Hematopoietic multipotent progenitor cell treated with erythropoietin and hydrocortisone succinate and interleukin-3 and kit ligand, for 17 days (in vitro differentiated cells): ENCODE measurements around the gene MYCBPAP.

Experiments used
- DNase-seq: peaks from one replicate; pipeline ENCODE4 v3.0.0-alpha.2; 2015; ENCODE audit warnings: low spot score

MYCBPAP gene

DNA sequence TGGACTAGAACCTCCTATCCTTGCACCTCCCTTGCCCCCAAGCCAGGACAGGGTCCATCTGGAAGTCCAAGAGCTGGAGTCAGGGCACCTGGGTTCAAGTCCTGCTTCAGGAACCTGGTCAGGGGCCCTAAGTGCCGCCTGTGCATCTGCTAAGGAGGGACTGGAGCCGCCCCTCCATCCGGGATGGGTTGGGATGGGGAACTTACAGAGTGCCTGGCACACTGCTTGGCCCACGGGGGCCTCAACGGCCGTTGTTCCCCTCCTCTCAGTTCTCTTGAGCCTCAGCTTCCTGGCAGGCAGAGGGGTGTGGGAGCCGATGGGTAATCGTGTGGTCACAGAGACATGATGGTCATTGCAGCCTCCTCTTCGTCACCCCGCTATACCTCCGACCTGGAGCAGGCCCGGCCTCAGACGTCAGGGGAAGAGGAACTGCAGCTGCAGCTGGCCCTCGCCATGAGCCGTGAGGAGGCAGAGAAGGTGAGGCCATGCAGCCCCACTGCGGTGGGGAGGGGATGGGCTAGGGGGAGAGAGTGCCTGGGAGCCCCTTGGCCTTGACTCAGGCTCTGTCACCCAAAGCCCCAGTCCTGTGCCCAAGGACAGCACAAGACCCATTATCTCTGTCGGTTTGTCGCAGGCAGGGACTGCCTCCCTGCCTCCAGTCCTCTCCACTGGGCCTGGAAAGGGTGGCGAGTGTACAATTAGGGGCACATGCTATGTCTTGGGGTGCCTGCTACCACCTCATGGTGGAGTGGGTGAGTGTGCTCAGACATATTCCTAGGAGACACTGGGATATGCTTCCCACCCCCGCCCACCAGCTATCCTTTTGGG is 29.7 kb downstream of the MYCBPAP start:
- DNase-seq = no peak

DNA sequence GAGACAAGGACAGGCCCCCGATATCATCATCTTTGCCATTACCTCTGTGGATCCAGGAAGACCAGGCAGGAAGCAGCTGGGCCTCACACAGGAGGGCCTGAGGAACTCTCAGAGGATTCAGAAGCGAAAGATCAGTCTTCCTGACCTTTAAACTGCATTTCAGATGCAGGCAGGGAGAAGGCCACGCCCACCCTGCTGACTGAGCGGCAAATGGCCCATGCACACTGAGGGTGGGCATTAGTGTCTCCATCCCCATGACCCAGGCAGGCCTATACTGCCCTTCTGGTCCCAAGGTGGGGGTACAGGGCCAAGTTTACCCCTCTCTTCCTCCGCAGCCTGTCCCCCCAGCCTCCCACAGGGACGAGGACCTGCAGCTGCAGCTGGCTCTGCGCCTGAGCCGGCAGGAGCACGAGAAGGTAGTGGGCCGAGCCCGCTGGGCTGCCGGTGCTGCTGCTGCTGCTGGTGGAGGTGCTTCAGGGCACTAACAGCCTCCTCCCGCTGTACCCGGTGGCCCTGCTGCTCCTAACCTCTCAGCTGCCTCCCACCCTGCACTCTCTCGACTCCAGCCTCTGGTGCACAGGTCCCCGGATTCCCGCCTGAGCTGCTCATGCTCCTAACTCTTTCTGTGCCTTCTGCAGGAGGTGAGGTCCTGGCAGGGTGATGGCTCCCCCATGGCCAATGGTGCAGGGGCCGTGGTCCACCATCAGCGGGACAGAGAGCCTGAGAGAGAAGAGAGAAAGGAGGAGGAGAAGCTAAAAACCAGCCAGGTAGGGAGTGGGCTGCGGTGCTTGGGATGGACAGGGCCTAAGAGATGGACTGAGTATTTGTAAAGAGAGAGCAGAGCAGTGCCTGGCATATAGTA is 30.5 kb downstream of the MYCBPAP start:
- no peak for DNase-seq

DNA sequence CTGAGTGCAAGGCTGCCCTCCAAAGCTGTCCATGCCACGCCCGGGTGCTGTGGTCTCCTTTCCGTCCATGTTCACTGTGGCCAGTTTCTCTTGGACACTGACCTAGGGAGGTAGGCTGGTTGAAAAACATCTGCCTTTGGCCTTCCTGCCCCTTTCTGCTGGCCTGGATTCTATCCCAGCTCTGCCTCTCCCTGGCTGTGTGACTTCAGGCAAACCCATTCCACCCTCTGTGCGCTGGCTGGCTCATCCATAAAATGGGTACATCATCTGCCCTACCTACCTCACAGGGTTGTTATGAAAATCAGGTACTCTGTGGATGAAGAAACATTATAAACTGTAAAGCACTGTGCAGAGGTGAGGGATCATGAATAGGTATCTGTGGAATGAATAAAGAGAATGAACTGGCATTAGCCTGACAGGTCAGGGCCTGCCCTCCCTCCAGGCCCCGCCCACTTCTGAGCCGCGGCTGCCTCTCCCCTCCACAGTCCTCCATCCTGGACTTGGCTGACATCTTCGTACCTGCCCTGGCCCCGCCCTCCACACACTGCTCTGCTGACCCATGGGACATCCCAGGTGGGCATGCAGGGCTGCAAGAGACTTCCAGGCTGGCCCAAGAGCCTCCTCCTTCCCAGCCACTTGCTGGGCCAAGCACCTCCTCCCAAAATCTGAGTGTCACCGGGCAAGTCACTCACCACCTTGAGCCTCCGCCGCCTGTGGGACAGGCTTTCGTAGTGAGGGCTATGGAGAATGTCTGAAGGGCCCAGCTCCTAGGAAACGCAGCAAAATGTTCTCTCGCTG is 31.7 kb downstream of the MYCBPAP start:
- DNase-seq = peak; percentile 27

DNA sequence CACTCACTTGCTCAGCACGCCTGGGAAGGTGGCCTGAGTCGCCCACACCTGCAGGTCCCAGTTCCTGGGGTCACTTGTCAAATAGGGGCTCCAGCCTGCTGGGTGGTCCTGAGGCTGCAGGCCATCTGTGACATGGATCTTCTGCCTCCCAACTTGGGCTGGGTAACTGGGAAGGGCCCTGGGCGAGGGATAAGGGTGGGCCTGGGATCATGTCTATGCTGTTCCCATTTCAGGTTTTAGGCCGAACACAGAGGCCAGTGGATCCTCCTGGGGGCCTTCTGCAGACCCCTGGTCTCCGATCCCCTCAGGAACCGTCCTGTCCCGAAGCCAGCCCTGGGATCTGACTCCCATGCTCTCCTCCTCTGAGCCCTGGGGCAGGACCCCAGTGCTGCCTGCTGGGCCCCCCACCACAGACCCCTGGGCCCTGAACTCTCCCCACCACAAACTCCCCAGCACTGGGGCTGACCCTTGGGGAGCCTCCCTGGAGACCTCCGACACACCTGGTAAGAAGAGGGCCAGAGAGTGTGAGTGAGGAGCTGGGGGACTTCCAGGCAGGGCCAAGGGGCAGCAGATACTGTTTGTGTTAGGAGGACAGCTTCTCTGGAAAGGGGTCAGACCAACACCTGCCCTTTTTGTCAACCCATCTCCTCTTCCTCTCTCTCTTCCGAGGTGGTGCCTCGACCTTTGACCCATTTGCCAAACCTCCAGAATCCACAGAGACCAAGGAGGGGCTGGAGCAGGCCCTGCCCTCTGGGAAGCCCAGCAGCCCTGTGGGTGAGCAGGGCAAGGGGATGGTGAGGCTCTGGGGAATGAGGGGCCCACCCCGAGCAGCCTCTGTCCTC is 32.5 kb downstream of the MYCBPAP start:
- no peak for DNase-seq

DNA sequence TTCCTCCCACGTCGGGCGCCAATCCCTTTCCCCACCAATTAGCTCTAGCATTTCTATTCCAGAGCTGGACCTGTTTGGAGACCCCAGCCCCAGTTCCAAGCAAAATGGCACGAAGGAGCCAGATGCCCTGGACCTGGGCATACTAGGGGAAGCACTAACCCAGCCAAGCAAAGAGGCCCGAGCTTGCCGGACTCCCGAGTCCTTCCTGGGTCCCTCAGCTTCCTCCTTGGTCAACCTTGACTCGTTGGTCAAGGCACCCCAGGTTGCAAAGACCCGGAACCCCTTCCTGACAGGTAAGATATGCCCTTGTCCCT is 33.1 kb downstream of the MYCBPAP start:
- no peak for DNase-seq

DNA sequence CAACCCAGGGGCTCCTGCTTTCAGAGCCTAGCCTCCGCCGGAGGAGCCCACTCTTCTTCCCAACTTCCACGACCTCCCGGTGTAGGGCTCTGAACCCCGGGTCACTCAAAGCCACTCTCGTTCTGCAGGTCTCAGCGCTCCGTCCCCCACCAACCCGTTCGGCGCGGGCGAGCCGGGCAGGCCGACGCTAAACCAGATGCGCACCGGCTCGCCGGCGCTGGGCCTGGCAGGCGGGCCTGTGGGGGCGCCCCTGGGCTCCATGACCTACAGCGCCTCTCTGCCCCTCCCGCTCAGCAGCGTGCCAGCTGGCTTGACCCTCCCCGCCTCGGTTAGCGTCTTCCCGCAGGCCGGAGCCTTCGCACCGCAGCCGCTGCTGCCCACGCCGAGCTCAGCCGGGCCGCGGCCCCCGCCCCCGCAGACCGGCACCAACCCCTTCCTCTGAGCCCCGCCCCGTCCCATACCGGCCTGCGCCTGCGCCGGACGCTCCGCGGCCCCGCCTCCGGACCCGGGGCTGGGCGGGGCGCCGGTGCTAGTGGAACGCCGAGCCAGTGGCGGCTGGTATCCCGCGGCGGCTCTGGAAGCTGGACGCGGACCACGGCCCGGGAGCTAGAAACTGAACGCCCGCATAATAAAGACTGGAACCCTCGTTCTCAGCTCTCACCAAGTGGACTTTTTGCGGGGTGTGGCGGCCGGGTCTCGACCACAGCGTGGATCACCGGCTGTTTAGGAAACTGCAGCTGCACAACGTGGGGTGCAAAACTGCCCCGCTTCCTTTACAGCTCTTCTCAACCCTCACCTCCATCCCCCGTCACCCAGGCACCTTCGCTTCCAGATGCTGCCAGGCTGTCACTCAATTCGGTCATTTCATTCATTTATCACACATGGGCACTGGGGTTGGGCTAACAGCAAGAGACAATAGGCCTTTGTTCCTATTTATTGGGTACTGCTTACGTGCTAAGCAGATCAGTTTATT is 33.8 kb downstream of the MYCBPAP start:
- peak; percentile 79 for DNase-seq

DNA sequence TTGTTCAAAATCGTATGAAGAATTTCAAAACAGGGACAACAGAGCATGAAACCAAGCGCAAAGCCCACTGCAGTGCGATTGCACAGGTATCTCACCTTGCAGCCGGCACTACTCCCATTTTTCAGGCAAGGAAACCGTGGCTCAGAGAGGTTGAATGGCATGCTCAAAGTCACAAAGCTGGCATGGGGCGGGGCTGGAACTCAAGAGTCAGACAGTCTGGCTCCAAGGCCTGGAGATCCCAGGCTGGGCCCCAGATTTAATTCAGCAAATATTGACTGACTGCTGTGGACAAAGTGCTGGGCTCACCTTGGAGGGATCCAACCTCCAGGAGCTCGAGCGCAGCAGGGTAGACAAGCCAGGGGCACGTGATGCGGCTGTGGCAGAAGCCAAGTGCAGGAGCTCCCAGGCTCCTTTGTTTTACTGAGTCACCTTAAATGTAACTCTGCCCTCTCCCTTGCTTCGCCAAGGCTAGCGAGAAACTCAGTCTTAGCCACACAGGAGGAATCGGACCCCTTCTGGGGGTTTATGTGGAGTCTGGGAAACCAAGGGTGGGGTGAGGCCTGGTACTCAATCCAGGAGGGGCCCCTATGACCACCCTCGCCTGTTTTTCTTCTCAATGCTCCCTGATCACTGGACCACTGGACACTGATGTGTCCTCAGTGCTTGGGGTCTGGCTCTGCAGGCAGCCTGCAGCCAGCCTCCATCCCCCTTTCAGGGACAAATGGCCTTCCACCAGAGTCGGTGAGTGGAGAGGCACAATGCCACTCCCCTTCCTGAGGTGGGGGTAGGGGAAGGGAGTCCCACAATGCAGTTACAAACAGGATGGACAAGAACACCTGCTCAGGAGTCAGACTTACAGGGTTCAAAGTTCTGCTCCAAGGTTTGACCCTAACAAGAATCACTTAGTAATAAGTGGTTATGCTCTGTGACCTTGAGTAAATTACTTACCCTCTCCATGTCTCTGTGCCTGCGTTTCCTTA is 34.8 kb downstream of the MYCBPAP start:
- DNase-seq = no peak

DNA sequence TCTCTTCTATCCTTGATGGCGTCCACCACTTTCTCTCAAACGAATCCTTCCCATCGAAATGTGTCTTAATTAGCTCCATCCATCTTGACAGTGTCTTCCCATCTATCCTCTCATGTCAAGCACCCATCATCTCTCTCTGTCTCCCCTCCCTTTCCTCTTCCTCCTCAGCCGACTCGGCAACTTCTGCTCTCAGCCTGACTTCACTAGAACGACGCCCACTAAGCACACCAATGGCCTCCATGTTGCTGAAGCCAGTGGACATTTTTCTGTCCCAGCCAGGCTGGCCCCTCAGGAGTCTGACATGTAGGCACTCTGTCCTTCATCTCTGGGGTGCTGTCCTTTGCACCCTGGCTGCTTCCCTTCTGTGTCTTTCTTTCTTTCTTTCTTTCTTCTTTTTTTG is 36.3 kb downstream of the MYCBPAP start:
- no peak for DNase-seq

DNA sequence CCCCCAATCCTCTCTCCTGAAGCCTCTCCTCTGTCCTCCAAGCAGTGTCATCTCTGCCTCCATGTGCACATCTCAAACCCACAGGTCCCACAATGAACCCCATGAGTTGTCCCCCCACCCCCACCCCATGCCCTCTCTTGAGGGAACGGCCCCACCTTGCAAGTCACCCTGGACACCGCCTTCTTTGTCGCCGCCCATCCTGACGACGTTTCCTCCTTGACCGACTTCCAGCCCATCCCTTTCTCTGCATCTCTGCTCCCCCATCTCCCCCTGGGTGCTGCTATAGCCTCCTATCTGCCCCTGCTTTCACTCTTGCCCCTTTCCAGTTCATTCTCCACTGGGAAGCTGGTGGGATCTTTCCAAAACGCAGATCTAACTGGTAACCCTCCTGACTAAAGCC is 37.1 kb downstream of the MYCBPAP start:
- DNase-seq = no peak

DNA sequence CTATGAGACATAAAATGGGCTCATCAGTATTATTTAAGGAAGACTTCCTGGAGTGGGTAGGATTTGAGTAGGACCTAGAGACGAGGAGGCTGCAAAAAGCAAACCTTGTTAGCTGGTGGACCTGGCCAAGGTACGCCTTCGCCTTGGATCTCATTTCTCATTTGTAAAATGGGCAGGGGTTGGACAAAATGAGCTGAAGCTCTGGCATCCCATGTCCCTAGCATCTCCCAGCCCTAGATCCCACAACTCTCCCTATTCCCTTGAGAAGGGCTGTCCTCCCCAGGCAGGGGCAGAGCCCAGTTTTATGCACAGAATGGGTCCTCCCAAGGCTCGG is 38.4 kb downstream of the MYCBPAP start:
- no peak for DNase-seq

DNA sequence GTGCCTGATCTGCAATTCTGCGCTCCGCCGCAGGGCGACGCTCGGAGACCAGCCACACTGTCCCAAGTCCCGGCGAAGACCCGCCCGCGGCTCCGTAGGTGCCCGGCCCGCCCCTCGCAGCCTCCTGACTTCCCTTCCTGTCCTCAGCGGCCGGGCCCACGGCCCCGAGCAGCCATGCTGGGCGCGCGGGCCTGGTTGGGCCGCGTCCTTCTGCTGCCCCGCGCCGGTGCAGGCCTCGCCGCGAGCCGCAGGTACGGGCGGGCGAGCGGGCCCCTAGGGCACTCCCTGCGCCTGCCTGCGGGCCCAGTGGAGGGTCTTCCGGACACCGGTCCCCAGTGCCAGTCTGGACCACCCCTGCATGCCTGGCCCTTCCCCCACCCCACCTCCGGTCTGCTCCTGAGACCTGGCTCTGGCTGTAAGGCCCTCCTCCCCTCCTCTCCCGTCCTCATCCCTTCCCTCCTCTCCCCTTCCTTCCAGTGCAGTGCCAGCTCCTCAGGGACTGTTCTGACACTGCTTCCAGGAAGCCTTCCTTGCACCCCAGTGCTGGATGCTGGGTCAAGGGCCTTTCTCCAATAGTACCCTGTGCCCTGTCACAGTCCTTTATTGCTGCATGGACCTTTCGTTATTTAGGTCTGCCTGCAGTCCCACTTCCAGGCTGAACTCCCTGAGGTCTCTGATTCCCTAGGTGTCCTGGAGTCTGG is 38.9 kb downstream of the MYCBPAP start, which contains the start of gene SPATA20:
Gene SPATA20, plus strand, starts transcription at position 140 of the 701 bp plus-strand sequence. Its CDS starts 35 bp downstream, at position 175.
- peak; percentile 64 for DNase-seq

DNA sequence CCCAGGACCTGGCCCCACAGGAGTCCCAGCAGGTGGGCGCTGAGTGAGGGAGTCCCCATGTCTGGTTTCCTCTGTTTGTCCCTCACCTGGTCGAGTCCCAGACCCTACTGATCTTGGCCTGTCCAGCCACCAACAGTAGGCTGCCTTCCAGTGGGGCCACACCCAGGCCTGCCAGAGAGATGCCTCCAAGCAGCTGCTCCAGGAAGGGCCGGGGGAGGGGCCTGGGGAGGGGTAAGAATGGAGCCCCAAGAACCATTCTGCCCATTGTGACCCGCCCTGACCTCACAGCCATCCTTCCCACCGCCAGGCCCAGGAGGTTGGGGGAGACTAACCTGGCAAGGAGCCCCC is 39.5 kb downstream of the MYCBPAP start:
- no peak for DNase-seq

DNA sequence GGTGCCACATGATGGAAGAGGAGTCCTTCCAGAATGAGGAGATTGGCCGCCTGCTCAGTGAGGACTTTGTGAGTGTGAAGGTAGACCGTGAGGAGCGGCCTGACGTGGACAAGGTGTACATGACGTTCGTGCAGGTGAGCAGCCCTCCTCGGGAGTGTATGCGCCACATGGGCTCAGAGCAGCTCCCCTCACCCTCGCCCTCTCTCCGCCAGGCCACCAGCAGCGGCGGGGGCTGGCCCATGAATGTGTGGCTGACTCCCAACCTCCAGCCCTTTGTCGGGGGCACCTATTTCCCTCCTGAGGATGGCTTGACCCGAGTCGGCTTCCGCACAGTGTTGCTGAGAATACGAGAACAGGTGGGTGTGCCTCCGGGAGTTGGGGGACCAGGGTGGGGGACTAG is 40.6 kb downstream of the MYCBPAP start:
- no peak for DNase-seq

DNA sequence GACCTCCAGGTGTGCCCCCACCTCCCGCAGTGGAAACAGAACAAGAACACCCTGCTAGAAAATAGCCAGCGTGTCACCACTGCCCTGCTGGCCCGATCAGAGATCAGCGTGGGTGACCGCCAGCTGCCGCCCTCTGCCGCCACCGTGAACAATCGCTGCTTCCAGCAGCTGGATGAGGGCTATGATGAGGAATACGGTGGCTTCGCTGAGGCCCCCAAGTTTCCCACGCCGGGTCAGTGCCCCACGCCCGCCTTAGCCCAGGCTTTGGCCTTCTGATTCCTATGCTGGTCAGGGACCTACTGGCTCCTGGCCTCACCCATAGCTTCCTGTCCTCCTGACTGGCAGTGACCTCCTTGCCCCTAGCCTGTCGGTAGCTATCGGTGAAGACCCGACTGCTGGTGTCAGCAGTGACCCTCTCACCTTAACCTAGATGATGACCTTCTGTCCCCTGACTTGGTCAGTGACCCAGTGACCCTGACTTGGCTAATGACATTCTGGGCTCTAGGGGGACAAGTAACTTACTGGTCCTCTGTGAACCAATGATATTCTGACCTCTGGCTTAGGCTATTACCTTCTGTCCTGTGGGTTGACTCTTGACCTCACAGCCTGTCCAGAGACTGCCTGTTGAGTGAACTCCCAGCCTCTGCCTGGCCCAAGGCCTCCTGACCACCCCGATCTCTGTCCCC is 41.2 kb downstream of the MYCBPAP start:
- DNase-seq = no peak

DNA sequence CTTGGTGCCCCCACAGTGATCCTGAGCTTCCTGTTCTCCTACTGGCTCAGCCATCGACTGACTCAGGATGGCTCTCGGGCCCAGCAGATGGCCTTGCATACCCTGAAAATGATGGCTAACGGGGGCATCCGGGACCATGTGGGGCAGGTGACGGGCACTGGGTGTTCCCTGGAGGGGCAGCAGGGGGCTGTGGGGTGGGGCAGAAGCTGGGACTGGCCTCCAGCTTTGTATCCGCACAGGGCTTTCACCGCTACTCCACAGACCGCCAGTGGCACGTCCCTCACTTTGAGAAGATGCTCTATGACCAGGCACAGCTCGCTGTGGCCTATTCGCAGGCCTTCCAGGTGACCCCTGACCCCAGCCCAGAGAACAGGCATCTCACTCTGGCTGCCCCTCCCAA is 41.7 kb downstream of the MYCBPAP start:
- DNase-seq = no peak

DNA sequence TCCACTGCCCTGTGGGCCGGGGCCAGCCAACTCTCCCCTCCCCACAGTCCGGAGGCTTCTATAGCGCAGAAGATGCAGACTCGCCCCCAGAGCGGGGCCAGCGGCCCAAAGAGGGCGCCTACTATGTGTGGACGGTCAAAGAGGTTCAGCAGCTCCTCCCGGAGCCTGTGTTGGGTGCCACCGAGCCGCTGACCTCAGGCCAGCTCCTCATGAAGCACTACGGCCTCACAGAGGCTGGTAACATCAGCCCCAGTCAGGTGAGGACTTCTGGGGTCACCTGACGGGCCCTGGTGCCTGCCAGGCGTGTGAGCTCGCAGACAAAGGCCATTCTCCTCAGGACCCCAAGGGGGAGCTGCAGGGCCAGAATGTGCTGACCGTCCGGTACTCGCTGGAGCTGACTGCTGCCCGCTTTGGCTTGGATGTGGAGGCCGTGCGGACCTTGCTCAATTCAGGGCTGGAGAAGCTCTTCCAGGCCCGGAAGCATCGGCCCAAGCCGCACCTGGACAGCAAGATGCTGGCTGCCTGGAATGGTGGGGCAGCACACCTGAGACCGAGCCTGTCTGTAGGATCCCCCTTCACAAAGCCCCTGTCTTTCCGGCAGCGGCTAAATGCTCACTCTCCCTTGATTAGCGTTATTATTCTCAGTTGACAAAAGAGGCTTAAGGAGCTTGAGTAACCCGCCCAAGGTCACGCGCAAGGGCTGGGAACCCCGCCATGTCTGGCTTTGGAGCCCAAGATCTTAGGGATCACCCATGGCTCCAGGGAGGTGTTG is 42.6 kb downstream of the MYCBPAP start:
- no peak for DNase-seq

DNA sequence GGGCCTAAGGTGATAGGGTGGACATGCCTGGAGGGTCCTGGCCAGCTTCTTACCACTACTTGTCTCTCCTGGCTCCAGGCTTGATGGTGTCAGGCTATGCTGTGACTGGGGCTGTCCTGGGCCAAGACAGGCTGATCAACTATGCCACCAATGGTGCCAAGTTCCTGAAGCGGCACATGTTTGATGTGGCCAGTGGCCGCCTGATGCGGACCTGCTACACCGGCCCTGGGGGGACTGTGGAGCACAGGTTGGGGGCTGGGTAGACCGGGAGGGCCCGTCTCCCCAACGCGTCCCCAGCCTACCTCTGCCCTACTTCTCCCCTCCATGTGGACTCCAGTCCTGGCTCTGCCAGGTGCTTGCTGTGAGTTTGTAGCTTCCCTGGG is 43.2 kb downstream of the MYCBPAP start:
- no peak for DNase-seq
